ENCODE results near the gene CNP.

GRCh38 chr17:42018339-42018738 is 51.7 kb downstream of the CNP start:
- TF ChIP-seq CTCF (IDR thresholded peaks at IDR 0.05) = no peak
- no peak for TF ChIP-seq POLR2A (IDR thresholded peaks at IDR 0.05)
